ENCODE data around the gene RPRD1A.
"Not testable (repeated sequence)": the region's sequence is repeated elsewhere in the genome, so short reads cannot be mapped to it uniquely, and the experiment has no call there.

The RPRD1A gene

DNA sequence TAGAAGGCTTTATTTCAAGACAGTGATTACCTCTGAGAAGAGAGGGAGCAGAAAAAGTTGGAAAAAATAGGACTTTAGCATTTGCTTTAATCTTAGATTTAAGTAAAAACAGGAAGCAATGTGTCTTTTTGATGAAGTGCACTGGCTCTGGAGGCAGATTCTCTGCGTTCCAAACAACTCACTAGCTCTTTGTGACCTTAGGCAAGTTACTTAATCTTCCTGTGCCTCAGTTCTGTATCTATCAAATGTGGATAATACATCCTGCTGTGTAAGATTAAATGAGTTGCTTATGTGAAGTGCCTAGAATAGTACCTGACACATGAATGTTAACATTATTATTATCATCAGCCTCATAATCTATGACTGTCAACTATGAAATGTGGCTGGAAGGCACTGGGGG, 42.3 kb downstream of the RPRD1A start:
- no peak for DNase-seq

- not testable (repeated sequence) for DNase-seq
Measured at GRCh38 chr18:36024241-36024640, 43.1 kb downstream of the RPRD1A start.

DNA sequence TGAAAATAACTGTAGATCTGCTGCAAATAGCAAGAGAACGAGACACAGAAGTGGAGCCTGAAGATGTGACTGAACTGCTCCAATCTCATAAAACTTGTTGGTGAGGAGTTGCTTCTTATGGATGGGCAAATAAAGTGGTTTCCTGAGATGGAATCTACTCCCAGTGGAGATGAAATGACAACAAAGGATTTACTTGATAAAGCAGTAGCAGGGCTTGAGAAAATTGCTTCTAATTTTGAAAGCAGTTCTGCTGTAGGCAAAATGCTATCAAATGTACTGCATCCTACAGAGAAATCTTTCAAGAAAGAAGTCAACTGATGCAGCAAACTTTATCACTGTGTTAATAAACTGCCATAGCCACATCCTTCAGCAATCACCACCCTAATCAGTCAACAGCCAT, 44.0 kb downstream of the RPRD1A start:
- DNase-seq = no peak

DNA sequence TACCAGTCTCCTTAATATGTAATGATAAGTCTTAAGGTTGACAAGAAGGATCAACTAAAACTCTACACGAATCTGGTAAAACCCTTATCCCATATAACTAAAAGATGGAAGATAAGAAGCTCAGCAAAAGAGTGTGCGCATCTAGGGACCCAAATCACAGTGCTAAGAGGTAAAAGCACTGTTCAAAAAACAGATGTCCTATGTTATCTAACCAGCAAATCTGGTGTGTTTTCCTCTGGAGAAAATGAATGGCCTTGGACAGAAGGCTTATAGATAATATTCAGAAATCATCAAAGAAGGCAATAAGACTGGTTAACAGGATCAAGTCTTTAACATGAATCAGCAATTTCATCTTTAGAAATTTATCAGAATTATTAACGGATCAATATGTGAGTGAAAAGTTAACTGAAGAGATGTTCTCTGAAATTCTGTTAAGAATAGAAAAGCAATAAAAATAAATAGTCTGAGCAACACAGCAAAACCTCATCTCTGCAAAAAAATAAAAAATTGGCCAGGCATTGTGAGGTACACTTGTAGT, 47.1 kb downstream of the RPRD1A start:
- no peak for DNase-seq

DNA sequence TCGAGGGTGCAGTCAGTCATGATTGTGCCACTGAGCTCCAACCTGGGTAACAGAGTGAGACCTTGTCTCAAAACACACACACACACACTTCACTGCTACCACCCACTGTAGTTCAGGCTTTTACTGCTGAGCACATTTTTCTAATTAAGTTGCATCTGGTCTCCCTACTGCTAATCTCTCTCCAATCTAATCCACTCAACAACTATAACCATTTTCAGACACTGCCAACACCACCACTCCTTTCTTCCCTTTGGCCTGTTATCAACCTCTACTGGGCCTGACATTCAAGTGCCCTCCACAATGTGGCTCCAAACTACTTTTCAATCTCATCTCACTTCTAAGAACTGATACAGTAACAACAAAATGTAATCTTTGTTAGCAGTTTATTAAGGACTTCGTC, 50.1 kb downstream of the RPRD1A start:
- no peak for DNase-seq

- no peak for DNase-seq
Measured at GRCh38 chr18:36015629-36016028, 51.7 kb downstream of the RPRD1A start.

DNA sequence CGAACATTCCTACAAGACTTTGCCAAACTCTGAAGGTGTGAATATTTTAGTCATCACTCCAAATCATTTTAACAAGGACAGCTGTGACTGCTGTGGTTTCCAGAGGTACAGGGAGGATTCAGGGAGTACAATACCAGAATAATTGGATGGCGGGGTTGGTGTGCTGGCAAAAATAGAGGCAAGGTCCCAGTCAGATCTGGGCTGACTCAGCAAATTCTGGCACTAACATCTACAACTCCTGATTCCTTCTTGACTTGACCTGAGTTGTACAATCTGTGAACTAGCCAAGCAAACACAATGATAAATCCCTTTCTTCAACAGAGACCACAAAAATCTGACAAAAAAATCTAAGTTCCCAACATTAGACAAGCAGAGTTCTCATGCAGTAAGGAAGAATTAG, 54.5 kb downstream of the RPRD1A start:
- DNase-seq = no peak

- no peak for DNase-seq
Measured at GRCh38 chr18:36009214-36009613, 58.1 kb downstream of the RPRD1A start.

DNA sequence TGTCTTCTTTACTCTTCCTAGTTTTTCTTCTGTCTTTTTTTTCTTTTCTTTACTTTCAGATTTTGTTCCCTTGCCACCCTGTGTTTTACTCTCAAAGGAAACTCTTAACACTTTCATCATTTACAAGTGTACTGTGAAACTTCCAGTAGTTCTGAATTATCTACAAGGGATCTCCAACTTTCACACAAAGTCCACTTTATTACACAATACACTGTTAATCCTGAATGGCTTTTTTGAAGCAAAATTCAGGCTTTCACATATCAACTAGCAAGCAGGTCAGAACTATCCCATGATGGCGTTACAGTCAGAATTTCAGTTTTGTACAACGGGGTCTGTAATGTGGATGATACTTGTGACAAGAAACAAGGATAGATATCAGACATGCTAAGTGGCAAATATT, 60.4 kb downstream of the RPRD1A start:
- DNase-seq = no peak

- DNase-seq = no peak
Measured at GRCh38 chr18:35999925-36000324, 67.4 kb downstream of the RPRD1A start.

DNA sequence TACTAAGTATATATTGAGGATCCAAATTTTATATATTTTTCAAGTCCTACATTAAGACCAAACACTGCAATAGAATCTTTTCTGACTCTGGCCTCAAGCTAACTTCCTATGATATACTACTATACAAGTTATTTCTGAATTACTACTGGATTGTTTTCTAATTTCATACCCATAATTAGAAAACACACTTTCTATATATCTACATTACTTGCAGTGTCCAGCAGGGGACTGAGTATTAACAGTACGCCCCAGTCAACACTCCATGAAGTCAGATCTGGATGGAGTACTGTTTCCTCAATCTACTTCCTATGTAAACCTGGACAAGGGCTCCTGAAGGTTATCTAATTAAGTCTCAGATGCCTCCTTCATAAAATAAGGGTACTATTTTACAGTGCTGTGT, 68.4 kb downstream of the RPRD1A start:
- DNase-seq = no peak

GRCh38 chr18:35993013-35993412, 74.3 kb downstream of the RPRD1A start:
- no peak for DNase-seq

DNA sequence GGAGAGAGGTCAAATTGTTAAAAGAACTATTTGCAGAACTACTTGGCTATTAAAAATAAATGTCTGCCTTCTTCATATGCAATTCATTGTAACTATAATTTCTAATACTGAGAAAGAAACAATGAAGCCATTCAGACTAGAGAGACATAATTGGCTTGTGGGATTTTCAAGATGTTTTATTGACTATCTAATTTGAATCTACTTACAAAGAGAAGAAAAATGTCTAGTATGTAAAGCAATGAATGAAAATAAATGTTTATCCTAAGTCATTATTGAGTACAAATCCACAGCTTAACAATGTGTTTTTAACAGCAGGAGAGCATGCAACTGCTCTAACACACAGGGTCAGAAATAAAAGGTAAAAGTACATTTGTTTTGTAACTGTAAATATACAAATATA, 75.7 kb downstream of the RPRD1A start:
- DNase-seq = no peak

- no peak for DNase-seq
Measured at GRCh38 chr18:35983818-35984217, 83.5 kb downstream of the RPRD1A start.

- no peak for DNase-seq
Measured at GRCh38 chr18:35983147-35983546, 84.2 kb downstream of the RPRD1A start.

DNA sequence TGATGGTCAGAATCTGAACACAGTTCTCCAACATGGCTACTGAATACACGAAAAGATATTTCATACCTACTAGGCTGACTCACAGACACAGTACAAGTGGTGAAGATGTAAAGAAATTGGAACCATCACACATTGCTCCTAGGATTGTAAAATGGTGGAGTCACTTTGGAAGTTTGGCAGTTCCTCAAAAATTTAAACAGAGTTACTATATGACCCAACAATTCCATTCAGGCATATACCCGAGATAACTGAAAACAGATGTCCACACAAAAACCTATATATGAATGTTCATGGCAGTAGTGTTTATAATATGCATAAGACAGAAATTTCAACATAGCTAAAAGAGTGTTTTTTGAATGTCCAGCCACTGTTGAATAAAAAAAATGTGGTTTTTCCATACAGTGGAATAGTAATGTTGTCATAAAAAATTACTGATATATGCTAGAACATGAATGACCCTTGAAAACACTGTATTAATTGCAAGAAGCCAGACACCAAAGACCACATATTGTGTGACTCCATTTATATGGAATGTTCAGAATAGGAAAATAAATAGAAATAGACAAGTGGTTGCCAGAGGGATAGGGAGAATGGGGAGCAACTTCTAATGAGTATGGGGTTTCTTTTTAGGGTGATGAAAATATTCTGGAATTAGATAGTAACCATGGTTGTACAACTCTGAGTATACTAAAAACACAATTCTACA, 84.8 kb downstream of the RPRD1A start:
- DNase-seq = no peak

GRCh38 chr18:35979112-35979511, 88.2 kb downstream of the RPRD1A start:
- no peak for DNase-seq

DNA sequence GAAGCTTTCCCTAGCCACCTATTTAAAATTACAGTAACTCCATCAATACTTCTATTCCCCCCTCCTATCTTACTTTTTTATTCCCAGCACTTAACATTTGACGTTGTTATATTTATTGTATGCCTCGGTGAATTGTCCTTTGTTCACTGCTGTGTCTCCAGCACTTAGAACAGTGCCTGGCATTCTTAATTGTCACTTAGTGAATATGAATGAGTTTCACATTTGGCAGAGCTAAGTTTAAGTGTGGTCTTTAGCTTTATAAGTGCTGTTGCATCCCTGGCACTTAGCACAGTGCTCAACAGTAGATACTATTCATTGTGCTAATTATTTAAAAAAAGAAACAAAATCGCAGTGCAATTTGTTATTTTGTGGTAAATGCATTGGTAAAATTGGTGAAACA, 93.2 kb downstream of the RPRD1A start:
- DNase-seq = peak; percentile 14

- DNase-seq = no peak
Measured at GRCh38 chr18:35973650-35974049, 93.7 kb downstream of the RPRD1A start.

GRCh38 chr18:35972197-35973000, 95.0 kb downstream of the RPRD1A start, which contains the start of gene RMP24:
Gene RMP24 (plus strand): TSS chr18:35972679.
- peak; percentile 95 for DNase-seq

DNA sequence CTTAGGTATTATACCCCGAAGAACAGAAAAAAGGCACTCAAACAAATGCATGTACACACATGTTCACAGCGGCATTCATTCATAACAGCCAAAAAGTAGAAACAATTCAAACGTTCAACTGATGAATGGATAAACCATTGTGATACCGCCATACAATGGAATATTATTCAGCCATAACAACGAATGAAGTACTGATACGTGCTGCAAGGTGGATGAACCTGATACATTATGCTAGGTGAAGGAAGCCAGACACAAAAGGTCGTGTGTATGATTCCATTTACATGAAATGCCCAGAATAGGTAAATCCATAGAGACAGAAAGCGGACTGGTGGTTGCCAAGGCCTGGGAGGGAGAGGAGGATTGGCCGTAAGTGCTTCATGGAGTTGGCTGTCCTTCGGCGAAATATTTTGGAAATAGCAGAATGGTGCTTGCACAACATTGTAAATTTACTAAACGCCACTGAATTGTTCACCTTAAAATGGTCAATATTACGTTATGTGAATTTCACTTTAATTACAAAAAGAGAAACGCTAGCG, 95.6 kb downstream of the RPRD1A start:
- DNase-seq = peak; percentile 65

DNA sequence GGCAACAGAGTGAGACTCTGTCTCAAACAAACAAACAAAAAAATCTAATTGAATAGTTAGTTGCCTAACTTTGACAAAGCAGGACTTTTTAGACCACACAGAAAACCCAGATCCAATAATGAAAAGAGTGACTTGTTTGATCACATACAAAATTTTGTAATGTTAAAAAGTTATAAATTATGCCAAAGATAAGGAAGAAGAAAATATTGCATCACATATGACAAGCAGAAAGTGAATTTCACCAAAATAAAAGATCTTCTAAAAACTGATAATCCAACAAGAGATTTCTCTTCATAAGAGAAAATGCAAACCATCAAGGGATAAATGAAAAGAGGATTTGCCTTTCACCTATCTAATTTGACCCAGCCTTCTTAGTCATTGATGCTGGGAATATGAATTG, 97.7 kb downstream of the RPRD1A start:
- DNase-seq = no peak

DNA sequence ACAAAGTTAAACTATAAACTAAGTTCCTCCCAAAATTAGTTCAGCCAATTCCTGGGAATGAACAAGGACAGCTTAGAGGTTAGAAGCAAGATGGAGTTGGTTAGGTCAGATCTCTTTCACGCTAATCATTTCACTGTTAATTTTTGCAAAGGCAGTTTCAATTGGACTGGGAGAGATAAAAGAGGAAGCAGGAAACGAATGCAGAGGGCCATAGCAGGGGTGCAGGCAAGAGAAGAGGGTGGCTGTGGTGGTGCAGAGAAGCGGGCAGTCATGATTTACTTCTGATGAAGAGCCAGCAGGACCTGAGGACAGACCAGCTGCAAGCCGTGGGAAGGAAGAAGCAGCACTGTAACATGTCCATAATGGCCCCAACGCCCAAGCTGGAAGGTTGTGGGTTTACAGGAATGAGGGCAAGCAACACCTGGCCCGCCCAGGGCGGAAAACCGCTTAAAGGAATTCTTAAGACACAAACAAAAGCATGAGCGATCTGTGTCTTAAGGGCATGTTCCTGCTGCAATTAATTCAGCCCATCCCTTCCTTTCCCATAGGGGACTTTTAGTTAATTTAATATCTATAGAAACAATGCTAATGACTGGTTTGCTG, 99.0 kb downstream of the RPRD1A start:
- no peak for DNase-seq
